ENCODE data around the gene INSL3. TPM values are rescaled to one million over a fixed set of nuclear protein-coding genes. Genes with fewer than 3 reads are reported as not detected.

Gene INSL3
- total and polyA plus RNA-seq, 3 donors from 2014 or later: 39.0 to 1,477 (median 183) TPM

GRCh38 chr19:17831419-17831888 is 10.1 kb upstream of the INSL3 start:
- H3K27ac ChIP-seq: no peak overlapping the region
- H3K9me3 ChIP-seq: no peaks in the 10 kb centered on the region
- intact Hi-C loops (cut with DNase I; ENCODE audit: low total_unique reads): no loop called here
- DNase-seq: no peak
- no peaks in the 10 kb centered on the region for H3K36me3 ChIP-seq (ENCODE audit: low read depth, missing control alignments)
- no peaks in the 10 kb centered on the region for H3K27me3 ChIP-seq
- peak overlapping the region; percentile 18 to 41 for H3K4me3 ChIP-seq
- H3K4me1 ChIP-seq: peaks cover 3% of the 10 kb centered on the region
- WGBS, 2 donors: 60 to 66% methylated on average over 8 to 25 of the region's 25 CpGs
- TF ChIP-seq CTCF (IDR thresholded peaks at IDR 0.05) (no peak), POLR2A (IDR thresholded peaks at IDR 0.05) (no peak)

GRCh38 chr19:17830567-17831418 is 9.5 kb upstream of the INSL3 start:
- no peaks in the 10 kb centered on the region for H3K27me3 ChIP-seq
- peak; percentile 86 for DNase-seq
- no peak for TF ChIP-seq CTCF (IDR thresholded peaks at IDR 0.05)
- H3K4me3 ChIP-seq: peak overlapping the region; percentile 26 to 51
- 31 to 47% methylated on average over 23 to 43 of the region's 50 CpGs for WGBS, 2 donors
- H3K27ac ChIP-seq: peak overlapping the region; percentile 34 to 72
- peaks cover 3% of the 10 kb centered on the region for H3K4me1 ChIP-seq
- H3K36me3 ChIP-seq (ENCODE audit: low read depth, missing control alignments): no peaks in the 10 kb centered on the region
- no peaks in the 10 kb centered on the region for H3K9me3 ChIP-seq
- intact Hi-C loops (cut with DNase I; ENCODE audit: low total_unique reads): no loop called here

GRCh38 chr19:17829855-17830566 is 8.7 kb upstream of the INSL3 start:
- Histone ChIP-seq H3K27me3 (no peaks in the 10 kb centered on the region), H3K4me1 (peaks cover 3% of the 10 kb centered on the region), H3K4me3 (peak overlapping the region; percentile 26 to 51), H3K27ac (peak overlapping the region; percentile 34 to 72), H3K36me3 (ENCODE audit: low read depth, missing control alignments) (no peaks in the 10 kb centered on the region), H3K9me3 (no peaks in the 10 kb centered on the region)
- TF ChIP-seq CTCF (IDR thresholded peaks at IDR 0.05) (no peak), POLR2A (IDR thresholded peaks at IDR 0.05) (no peak)
- intact Hi-C loops (cut with DNase I; ENCODE audit: low total_unique reads): no loop called here
- DNase-seq: peak; percentile 61
- WGBS, 2 donors: 19 to 23% methylated on average over 20 to 27 of the region's 29 CpGs

GRCh38 chr19:17826508-17827056 is 5.3 kb upstream of the INSL3 start:
- no peak overlapping the region for H3K4me3 ChIP-seq
- TF ChIP-seq CTCF (IDR thresholded peaks at IDR 0.05): no peak
- no peak for TF ChIP-seq POLR2A (IDR thresholded peaks at IDR 0.05)
- WGBS, 2 donors: 78 to 80% methylated on average over 13 of the region's 13 CpGs
- H3K4me1 ChIP-seq: peaks cover 18% of the 10 kb centered on the region
- no peaks in the 10 kb centered on the region for H3K9me3 ChIP-seq
- no peak for DNase-seq
- H3K27ac ChIP-seq: no peak overlapping the region
- intact Hi-C loops (cut with DNase I; ENCODE audit: low total_unique reads): no loop called here
- H3K36me3 ChIP-seq (ENCODE audit: low read depth, missing control alignments): no peaks in the 10 kb centered on the region
- H3K27me3 ChIP-seq: no peaks in the 10 kb centered on the region
